Lower lobe of right lung (tissue), 2 donors: Measurements from ENCODE around the gene SCNM1. TPM values are rescaled to one million over a fixed set of nuclear protein-coding genes. Genes with fewer than 3 reads are reported as not detected.

ENCODE experiments used
- ATAC-seq, 2 donors: fragments of 200-7000 bp; cut with Tn5 transposase; one replicate each; pipeline ENCODE4 v1.9.1; 2020 to 2022; ENCODE audit warnings: mild to moderate bottlenecking in 2 of 2, moderate library complexity in 2 of 2
- DNase-seq: peaks from one replicate; pipeline ENCODE4 v3.0.0-alpha.2; 2020
- H3K27ac ChIP-seq: fragments of 200-600 bp; one replicate; pipeline ENCODE4 v1.8.0; 2022
- H3K27me3 ChIP-seq: fragments of 200-600 bp; one replicate; pipeline ENCODE4 v1.8.0; 2022; ENCODE audit warnings: low read depth
- H3K36me3 ChIP-seq: fragments of 200-600 bp; one replicate; pipeline ENCODE4 v1.8.0; 2022; ENCODE audit warnings: mild to moderate bottlenecking
- H3K4me1 ChIP-seq: fragments of 200-600 bp; one replicate; pipeline ENCODE4 v1.8.0; 2022
- H3K4me3 ChIP-seq: fragments of 200-600 bp; one replicate; pipeline ENCODE4 v1.8.0; 2022; ENCODE audit warnings: mild to moderate bottlenecking
- H3K9me3 ChIP-seq: fragments of 200-600 bp; one replicate; pipeline ENCODE4 v1.8.0; 2022
- intact Hi-C: fragments of 100-400 bp; cut with DNase I; formaldehyde crosslinking; loops from one replicate; pipeline ENCODE4 v1.11.0; 2022
- total RNA-seq: library from RNA; stranded (reverse); fragmentation: NEBNext Ultra II Directional; extraction: Animal tissue kit (Norgen Biotek cat#: 25700); gene quantifications from one replicate; pipeline ENCODE4 v1.2.1, GENCODE V29; 2021
- TF ChIP-seq, protein P1 (sequence below): fragments of 200-600 bp; IDR thresholded peaks from one replicate; pipeline ENCODE4 v1.8.0; 2022; ENCODE audit warnings: antibody characterized with exemption, mild to moderate bottlenecking
- donor health status: DM: no; HTN: yes; CAD: no; lungs with severe emphysema.

The SCNM1 gene
- total RNA-seq, 1 donor from 2014 or later = 38.4 TPM

DNA sequence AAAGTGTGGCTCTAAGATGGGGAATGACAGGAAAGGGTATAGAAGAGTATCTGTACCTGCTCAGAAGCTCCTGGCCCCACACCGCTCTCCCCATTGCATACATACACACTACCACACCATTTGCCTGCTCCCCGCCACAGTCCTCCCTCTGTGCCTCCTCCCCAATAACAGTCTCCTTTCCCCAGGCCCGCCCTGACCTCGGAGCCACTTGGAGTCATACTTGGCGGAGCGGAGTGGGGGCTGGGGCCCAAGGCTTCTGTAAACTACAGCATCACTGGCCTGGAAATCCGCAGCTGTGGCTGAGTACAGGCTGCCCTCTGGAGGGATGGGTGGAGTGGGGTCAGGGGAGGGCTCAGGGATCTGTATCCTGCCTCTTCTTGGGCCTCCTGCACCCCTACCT, 28.2 kb upstream of the SCNM1 start:
- Histone ChIP-seq H3K36me3 (peaks cover 9% of the 10 kb centered on the region), H3K4me1 (no peaks in the 10 kb centered on the region), H3K4me3 (no peak overlapping the region), H3K27ac (no peak overlapping the region), H3K9me3 (no peaks in the 10 kb centered on the region), H3K27me3 (no peaks in the 10 kb centered on the region)
- no peak for DNase-seq
- no peak for ATAC-seq
- intact Hi-C loops = no loop called here
- TF ChIP-seq, protein P1, sequence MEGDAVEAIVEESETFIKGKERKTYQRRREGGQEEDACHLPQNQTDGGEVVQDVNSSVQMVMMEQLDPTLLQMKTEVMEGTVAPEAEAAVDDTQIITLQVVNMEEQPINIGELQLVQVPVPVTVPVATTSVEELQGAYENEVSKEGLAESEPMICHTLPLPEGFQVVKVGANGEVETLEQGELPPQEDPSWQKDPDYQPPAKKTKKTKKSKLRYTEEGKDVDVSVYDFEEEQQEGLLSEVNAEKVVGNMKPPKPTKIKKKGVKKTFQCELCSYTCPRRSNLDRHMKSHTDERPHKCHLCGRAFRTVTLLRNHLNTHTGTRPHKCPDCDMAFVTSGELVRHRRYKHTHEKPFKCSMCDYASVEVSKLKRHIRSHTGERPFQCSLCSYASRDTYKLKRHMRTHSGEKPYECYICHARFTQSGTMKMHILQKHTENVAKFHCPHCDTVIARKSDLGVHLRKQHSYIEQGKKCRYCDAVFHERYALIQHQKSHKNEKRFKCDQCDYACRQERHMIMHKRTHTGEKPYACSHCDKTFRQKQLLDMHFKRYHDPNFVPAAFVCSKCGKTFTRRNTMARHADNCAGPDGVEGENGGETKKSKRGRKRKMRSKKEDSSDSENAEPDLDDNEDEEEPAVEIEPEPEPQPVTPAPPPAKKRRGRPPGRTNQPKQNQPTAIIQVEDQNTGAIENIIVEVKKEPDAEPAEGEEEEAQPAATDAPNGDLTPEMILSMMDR = no peak

DNA sequence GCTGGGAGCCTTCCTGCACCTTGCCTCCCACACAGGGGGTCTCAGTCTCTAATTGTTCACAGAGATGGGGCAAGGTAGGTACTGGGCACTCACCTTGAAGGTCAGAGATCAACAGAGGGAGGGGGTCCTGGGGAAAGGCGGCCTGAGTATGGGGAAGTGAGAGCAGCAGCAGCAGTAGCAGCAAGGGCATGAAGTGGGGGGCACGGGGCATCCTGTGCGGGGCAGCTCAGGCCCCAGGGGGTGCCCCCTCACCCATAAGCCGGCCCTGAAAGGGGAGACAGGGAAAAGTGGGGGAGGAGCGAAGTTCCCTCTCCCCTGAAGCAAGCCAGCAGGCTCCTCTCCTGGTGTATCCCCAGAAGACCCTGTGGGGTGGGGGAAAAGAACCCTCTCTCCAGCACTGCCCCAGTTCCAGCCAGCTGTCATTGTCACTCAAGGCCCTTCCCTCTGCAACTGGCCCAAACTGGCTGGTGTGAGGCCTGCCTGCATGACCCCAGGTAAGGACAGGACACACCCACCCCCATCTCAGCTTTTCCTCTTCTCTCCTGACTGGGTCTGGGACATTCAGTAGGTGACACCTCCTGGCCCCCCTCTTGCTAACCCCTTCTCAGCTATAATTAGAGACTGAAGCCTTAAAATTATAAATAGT, 23.4 kb upstream of the SCNM1 start:
- Histone ChIP-seq H3K4me1 (peaks cover 26% of the 10 kb centered on the region), H3K4me3 (no peak overlapping the region), H3K9me3 (no peaks in the 10 kb centered on the region), H3K27ac (no peak overlapping the region), H3K36me3 (peaks cover 5% of the 10 kb centered on the region), H3K27me3 (no peaks in the 10 kb centered on the region)
- TF ChIP-seq, protein P1 = no peak
- DNase-seq (no peak), ATAC-seq (no peak)
- intact Hi-C loops = no loop called here

DNA sequence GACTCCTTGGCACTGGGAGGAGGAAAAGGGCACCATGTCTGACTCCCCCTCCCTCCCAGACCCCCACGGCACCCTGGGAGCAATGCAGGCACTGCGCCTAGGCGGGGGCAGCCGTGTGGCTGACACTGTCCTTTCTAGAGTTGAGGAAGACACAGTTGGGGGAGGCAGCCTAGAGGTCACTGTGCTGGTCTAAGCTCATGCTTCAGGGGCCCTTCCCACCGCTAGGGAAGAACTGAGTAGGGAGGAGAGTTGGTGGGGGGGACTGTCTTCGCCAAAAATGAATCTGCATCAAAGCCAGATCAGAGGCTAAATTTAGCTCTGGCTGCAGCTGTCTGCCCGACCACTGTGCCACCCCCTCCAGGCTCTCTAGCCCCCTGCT, 22.9 kb upstream of the SCNM1 start:
- H3K4me3 ChIP-seq = no peak overlapping the region
- H3K27ac ChIP-seq = no peak overlapping the region
- no peaks in the 10 kb centered on the region for H3K27me3 ChIP-seq
- H3K9me3 ChIP-seq = no peaks in the 10 kb centered on the region
- peaks cover 26% of the 10 kb centered on the region for H3K4me1 ChIP-seq
- no peak for ATAC-seq
- H3K36me3 ChIP-seq = peaks cover 5% of the 10 kb centered on the region
- no peak for DNase-seq
- TF ChIP-seq, protein P1 = no peak
- intact Hi-C loops = no loop called here

DNA sequence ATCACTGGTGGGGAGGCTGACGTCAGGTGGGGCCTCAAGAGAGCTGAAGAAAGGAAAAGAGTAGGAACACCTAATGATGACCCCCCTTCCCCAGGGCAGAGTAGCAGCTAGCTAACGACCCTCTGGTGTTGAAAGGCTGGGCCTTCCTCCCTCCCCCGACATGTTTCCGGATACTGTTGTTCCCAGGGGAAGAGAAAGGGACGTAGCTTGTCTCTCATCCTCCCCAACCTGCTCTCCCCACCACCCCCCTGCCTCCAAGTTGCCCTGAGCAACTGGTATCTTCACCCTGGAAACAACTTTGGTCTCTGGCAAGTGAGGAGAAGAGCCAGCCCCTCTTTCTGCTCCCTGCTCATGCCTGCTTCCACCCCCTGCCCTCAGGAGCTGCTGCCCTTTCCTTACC, 22.0 kb upstream of the SCNM1 start:
- Histone ChIP-seq H3K4me1 (peaks cover 26% of the 10 kb centered on the region), H3K36me3 (peaks cover 5% of the 10 kb centered on the region), H3K27ac (no peak overlapping the region), H3K27me3 (no peaks in the 10 kb centered on the region), H3K4me3 (no peak overlapping the region), H3K9me3 (no peaks in the 10 kb centered on the region)
- no peak for DNase-seq
- TF ChIP-seq, protein P1 = no peak
- intact Hi-C loops = no loop called here
- no peak for ATAC-seq

DNA sequence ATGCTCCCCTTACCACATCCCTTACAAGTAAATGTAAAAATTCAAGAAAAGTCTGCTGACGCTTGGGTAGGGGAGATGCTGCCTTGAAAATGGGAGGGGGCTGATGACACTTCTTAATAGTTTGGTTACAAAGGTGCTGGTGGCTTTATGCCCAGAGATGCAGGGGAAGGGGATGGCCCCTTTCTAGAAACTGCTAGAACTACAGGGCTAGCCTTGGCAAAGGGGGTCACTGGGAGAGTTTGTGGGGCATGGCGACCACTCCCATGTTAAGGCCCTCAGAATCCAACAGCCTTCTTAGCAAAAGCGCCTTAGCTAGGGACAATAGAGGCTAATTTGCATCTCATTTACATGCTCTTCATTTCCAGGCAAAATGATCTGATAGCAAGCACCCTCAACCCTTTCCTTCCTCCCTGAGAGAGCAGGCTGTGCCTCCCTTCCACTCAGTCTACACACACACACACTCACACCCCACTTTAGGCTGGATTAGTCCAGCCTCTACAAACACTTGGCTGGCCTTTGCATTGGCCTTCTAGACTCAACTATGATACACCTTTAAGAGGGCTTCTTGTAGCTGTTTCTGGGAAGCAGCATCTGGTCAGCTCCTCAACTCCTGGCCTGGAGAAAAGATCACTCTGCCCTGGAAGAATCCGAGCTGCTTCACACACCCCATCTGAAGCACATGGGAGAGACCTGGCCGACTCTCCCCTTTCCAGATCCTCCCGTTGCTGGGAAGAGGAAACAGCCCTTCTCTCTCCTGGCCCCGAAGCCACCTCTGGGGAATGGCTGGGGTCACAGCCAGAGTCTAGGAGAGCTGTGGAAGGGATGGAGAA, 21.3 kb upstream of the SCNM1 start:
- peaks cover 26% of the 10 kb centered on the region for H3K4me1 ChIP-seq
- peaks cover 3% of the 10 kb centered on the region for H3K36me3 ChIP-seq
- H3K27ac ChIP-seq = peak overlapping the region; percentile 5
- ATAC-seq (peak; percentile 57 to 62), DNase-seq (no peak)
- H3K9me3 ChIP-seq = no peaks in the 10 kb centered on the region
- H3K27me3 ChIP-seq = no peaks in the 10 kb centered on the region
- peak overlapping the region; percentile 88 for H3K4me3 ChIP-seq
- intact Hi-C loops = no loop called here
- TF ChIP-seq, protein P1 = no peak
